NCI-H2171 (cell line): ENCODE results near the gene INPP5D.
"Not testable (repeated sequence)": the region's sequence is repeated elsewhere in the genome, so short reads cannot be mapped to it uniquely, and the experiment has no call there.

Experiments used
- DNase-seq: peaks from one replicate; lab custom pipeline; 2025; lab: John Stamatoyannopoulos, UW

The INPP5D gene

DNA sequence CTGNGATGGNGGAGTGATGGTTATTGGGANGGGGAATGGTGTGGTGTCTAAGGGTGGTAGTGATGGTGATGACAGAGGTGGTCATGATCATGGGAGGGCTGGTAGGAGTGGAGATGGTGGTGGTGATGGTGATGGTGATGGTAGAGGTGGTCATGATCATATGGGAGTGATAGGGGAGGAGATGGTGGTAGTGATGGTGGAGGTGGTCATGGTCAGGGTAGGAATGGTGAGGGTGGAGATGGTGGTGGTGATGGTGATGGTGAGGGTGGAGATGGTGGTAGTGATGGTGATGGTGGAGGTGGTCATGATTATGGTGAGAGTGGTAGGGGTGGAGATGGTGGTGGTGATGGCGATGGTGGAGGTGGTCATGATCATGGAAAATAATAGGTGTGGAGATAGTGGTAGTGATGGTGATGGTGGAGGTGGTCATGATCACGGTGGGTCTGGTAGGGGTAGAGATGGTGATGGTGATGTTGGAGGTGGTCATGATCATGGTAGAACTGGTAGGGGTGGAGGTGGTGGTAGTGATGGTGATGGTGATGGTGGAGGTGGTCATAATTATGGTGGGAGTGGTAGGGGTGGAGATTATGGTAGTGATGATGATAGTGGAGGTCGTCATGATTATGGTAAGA is 83.7 kb downstream of the INPP5D start:
- DNase-seq: no peak

DNA sequence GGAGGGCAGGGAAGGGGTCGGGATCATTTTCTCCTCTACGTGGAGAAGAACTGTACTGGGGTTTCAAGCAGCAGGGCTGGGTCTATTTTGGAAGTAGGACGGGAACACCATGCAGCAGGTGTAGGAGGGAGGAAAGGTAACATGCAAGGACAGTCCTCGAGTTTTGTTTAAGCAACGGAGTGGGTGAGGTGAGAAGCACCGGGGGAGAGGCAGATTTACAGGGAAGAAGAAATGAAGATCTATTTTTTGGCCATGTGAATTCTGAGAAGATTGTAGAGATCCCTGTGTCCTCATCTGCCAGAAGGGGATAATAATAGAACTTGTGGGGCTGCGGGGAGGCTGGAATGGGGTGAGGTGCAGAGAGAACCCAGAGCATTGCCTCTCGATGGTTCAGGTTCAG is 85.6 kb downstream of the INPP5D start:
- DNase-seq: no peak

DNA sequence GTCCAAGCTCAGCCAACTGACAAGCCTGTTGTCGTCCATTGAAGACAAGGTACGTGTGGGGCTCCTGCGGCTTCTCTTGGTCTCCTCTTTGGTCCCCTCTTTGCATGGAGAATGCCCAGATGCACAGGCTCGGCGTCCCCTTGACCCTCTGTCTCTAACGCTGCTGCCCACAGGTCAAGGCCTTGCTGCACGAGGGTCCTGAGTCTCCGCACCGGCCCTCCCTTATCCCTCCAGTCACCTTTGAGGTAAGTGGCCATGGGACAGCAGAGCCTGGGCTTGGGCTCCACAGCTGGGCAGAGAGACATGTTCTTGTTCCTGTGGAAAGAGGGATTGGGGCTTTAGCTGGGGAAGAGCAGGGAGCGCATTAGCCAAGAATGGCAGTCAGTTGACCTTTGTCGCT is 86.1 kb downstream of the INPP5D start:
- DNase-seq: no peak

DNA sequence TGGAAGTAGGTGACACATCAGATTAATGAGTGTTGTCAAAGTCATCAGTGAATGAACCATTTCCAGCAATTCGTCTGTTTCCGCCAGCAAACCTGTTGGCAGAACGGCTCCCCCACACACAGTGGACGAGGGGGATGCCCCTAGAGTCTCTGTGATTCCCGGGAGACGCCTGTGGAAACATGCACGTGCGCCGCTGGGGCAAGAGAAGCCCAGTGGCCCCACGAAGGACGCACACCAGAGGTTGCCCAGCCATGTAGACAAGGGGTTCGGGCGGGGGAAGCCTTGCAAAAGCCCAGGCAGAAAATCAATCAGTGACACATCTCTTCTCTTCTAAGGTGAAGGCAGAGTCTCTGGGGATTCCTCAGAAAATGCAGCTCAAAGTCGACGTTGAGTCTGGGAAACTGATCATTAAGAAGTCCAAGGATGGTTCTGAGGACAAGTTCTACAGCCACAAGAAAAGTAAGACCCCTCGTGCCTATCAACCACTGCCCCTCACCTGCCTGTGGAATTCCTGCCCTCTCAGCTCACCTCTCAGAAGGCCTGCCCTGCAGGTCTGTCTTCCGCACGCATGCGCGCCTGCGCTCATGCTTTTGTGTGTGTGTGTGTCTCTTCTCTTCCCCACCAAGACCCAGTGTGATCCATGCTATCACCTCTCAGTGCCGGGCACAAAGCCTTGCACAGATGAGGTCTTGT is 87.1 kb downstream of the INPP5D start:
- DNase-seq: no peak

DNA sequence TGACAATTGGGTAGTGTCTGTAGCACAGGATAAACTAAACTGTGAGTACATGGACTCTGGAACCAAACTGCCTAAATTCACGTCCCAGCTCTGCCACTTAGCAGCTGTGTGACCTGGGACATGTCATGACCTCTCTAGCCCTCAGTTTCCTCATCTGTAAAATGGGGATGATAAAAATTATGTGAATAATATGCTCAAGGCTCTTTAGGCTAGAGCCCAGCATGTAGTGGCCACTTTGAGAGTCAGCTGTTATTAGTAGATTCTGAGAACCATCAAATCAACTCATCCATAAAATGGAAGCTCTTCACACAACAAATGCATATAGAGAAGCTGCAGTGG is 87.7 kb downstream of the INPP5D start:
- no peak for DNase-seq

DNA sequence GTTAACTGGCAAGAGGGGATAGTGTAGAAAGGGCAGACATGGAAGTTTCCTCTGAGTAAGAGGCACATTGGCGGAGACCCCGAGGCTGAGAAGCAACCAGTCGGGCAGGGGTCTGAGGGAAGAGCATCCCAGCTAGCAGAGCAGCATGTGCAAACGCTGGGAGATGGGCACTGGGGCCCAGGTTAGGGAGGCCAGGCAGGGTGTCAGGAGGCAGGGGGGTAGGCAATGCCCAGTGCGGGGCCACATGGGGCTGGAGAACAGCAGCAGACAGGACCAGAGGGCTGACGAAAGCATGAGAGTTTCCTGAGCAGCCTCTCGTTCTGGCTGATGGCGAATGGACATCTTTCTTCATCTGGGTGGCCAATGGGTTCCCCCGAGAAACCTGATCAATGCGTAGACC is 88.2 kb downstream of the INPP5D start:
- DNase-seq: no peak

DNA sequence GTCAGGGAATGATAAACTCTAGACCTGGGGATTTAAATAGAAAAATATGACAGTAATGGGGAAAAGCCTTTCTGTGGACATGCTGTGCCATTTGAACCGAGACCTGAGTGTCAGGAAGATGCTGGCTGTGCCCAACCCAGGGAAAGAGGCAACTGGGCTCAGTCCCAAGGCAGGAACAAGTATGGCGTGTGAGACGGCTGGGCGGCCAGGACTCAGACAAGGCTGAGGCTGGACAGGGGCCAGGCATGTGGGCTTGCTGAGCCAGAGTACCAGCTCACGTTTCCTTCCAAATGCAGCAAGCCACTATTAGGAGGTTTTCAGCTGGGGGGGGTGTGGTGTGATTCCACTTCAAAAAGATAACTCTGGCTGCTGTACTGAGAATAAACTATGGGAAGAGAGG is 92.4 kb downstream of the INPP5D start:
- DNase-seq: no peak

DNA sequence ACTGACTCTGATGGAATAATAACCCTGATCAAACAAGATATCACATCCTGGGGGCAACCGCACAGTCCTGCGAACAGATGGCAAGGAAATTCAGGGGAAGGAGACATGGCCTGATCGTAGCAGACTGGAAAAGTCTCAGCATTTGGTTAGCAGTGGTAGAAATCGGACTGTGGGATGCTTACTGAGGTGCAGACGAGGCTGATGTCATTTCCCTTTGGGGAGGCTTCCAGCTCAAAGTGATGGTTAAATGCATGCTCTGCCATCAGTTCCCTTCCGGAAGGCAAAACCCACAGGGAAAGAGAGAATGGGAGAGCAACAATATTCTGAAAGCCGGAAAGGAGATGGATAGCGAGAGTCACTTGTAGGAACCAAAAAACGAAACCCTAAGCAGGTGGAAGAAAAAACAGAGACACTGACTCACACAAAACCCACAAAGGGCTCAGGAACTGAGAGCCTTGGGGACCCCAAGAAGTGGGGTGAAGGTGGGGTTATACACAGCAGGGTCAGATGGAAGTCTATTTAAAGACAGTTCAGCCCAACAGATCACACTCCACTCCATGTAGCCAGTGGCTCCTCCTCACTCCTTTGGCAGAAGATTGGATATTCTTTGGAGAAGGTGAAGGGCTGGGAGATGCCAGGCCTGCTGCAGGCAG is 93.1 kb downstream of the INPP5D start:
- no peak for DNase-seq

DNA sequence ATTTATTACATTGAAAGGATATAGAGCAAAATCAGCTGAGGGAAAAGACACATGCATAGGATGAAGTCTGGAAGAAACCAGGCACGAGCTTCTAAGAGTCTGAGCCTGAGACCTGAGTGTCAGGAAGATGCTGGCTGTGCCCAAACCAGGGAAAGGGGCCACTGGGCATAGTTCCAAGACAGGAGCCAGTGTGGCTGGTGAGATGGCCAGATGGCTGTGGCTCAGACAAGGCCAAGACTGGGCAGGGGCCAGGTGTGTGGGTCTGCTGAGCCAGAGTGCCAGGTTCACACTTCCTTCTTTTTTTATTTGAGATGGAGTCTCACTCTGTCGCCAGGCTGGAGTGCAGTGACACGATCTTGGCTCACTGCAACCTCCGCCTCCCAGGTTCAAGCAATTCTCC is 95.9 kb downstream of the INPP5D start:
- no peak for DNase-seq

DNA sequence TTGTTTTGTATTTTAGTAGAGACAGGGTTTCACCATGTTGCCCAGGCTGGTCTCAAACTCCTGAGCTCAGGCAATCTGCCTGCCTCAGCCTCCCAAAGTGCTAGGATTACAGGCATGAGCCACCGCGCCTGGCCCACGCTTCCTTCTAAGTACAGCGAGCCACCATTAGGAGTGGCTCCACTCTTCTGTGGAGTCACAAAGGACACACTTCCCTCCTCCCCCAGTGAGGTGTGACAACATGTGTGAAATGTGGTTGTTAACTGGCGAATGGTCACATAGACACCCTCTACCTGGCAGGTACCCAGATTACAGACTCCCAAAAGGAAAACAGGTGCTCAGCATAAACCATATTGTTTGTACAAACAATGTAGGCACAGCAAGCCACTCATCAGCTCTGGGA is 96.3 kb downstream of the INPP5D start:
- not testable (repeated sequence) for DNase-seq

DNA sequence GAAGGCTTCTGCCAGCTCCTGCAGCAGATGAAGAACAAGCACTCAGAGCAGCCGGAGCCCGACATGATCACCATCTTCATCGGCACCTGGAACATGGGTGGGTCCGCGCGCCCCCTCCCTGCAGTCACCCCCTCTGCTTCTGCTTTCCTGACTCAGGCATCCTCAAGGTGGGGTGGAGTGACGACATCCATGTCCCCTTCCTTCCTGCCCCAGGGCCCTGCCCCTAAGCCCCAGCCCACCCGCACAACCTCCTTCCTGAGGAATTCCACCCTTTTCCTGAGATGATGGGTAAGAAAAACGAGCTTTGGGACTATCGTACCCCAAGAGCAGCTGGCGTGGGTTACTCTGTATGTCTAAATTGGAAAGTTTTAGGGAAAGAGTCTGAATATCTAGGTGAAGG is 101.6 kb downstream of the INPP5D start:
- no peak for DNase-seq

DNA sequence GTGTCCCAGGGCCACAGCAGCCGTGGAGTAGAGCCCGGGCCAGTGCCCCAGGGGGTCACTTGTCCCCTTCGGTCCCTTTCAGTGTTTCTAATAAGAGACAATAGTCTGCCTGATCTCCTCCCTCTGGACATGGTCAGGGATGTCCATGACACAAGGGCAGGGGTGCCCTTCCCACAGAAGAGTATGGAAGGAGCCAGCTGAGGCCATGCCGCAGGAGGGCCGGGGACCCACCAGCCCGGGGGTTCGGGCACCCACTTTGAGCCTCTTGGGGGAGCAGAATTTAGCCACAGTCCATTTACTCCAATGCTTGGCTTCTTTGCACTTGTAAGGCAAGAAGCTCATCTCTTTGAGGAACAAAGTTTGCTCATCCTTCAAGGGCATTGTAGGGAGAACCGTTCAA is 102.6 kb downstream of the INPP5D start:
- DNase-seq: no peak

DNA sequence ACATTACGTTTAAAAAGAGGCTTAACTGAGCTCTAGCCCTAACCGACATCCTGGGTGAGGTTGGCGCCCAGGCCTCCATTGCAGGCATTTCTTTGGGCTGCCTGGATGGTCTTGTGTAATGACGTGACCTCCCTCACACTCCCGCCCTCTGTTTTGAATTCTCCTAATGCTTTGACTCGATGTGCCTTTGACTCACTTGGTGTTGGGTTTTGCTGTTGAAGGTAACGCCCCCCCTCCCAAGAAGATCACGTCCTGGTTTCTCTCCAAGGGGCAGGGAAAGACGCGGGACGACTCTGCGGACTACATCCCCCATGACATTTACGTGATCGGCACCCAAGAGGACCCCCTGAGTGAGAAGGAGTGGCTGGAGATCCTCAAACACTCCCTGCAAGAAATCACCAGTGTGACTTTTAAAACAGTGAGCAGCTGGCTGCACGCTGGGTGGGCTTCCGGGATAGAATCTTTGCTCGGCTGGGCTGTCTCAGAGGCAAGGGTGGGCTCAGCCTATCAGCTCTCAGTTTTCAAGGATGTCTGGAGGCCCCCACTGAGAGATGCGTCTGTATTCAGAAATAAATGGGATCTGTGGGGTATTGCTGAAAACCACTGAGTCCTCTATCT is 103.5 kb downstream of the INPP5D start:
- no peak for DNase-seq

DNA sequence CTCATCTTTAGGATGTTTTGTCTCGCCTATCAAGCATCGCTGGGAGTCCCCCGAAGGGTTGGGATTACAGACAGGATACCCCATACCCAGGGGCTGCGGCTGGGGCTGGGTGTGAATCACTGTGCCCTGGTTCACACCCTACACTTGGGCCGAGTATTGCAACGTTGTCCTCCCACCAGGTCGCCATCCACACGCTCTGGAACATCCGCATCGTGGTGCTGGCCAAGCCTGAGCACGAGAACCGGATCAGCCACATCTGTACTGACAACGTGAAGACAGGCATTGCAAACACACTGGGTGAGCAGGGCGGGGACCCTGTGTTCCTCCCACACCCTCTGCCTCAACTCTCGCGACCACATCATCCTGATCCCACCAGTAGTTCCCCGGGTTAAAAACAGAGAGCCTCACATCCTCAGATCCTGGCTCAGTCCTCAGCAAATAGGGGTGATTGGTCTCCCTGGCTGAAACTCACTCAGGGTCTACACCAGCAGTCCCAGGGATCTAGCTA is 104.0 kb downstream of the INPP5D start:
- DNase-seq: no peak

DNA sequence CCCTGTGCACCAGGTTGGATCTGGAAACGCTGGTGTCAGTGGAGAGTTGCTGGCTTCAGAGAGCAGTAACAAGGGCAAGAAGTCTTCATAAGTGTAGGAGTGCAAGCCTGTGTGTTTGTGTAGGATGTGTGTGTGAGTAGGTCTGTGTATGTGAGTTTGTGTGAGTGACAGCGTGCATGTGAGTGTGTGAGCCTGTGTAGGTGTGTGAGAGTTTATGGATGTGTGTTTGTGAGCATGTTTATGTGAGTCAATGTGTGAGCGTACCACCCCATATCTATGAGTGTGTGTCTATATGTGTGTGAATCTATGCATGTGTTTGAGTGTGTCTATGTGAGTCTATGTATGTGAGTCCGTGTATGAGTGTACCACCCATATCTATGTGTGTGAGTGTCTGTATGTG is 104.8 kb downstream of the INPP5D start:
- DNase-seq: no peak

DNA sequence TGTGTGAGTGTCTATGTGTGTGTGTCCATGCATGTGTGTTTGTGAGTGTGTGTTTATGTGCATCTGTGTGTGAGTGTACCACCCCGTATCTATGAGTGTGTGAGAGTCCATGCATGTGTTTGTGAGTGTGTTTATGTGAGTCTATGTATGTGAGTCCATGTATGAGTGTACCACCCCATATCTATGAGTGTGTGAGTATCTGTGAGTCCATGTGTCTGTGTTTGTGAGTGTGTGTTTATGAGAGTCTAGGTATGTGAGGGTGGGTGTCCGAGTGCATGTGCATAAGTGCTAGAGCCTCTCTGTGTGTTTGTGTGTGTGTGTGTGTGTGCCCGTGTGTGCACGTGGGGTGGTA is 105.4 kb downstream of the INPP5D start:
- no peak for DNase-seq

DNA sequence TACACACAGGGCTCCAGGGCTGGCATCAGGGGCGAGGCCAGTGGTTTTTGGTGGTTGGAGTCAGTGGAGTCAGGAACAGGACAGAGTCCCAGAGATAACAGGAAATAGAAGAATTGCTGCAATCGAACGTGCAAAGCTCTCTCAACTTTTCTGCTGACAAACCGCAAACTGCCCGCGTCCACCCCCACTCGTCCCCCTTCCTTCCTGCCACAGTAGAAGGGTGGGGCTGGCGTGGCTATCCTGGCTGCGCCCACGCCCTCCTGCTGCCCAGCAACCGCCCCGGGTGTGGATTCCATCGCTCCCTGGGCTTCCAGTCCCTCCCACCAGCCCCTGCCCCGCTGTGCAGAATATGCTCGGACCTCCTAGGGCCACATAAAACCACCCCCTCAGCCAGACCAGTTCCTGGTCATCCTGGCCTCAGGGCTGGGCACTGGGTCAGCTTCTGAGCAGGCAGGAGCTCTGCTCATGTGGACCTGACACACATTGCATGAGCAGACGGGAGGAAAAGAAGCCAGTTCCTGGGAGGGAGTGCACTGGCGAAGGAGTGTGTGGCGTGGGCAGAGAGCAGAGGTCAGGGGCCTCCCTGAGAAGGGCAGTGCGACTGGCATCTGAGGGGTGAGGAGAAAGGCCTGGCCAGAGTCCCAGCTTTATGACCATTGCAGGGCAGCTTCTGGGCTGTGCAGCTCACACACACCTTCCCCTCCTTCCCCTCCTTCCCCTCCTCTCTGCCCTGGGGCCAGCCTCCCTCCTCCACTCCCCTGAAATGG is 105.9 kb downstream of the INPP5D start:
- no peak for DNase-seq

DNA sequence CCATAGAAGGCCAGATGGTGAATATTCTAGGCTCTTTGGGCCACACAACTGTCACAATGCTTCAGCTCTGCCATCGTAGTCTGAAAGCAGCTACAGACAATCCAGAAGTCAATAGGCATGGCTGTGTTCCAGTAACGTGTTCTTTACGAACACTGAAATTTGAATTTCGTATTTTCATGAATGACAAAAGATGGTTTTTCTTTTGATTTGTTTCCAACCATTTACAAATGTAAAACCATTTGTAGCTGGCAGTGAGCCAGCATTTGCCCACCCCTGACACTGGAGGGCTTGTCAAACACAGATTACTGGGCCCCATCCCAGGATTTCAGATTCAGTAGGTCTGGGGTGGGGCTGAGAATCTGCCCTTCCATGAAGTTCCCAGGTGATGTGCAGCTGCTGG is 108.3 kb downstream of the INPP5D start:
- DNase-seq: no peak

DNA sequence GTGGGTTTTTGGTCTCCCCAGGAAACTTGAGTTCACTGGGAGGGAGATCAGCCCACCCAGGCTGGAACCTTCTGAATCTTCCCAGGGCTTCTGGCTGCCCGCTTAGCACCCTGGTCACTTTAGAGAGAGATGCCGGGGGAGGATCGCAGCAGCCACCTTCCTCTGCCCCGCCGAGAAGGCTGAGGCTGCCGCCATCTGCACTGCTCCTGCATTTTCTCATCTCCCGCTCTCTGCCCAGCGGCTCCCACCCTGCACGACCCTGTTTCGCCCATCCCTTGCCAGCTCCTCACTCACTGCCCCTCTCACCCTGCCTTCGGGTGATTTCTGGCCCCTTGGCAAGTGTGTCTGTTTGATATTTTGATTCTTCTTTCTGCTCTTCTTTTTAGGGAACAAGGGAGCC is 108.8 kb downstream of the INPP5D start:
- no peak for DNase-seq

DNA sequence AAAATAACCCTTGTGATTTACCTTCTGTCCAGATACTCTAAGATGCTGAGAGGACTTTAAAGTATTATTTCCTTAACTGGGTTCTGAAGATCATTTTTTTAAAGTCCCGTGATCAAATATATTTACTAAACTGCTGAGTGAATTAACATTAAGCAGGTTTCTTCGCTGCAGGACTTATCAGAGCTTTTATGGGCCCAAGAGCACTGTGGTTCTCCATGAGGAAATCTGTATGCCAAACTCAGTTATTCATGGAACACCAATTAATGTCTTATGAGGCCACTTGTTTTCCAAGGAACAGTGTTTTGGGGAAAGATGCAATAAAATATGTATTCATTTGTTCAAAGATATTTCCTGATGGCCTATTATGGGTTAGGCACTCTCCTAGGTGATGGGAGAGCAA is 111.2 kb downstream of the INPP5D start:
- no peak for DNase-seq

DNA sequence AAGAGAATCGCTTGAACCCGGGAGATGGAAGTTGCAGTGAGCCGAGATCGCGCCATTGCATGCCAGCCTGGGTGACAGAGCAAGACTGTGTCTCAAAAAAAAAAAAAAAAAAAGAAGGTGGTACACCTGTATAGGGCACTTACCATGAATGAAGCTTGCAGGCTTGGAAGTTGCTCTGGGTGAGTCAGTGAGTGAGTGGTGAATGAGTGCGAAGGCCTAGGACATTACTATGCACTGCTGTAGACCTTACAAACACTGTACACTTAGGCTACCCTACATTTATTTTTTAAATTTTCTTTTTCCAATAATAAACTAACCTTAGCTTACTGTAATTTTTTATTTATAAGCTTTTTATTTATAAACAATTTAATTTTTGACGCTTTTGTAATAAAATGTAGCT is 113.0 kb downstream of the INPP5D start:
- no peak for DNase-seq

DNA sequence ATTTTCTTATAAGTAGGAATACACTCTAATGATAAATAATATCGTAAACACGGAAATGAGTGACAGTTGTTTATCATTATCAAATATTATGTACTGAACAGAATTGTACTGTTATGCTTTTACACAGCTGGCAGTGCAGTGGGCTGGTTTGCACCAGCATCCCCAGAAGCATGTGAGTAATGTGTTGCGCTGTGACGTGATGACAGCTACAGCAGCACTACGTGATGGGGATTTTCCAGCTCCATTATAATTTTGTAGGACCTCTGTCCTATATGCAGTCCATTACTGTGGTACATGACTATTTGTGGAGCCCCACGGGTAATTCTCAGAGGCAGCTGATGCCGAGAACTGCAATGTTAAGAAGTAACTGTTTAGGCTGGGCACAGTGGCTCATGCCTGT is 114.0 kb downstream of the INPP5D start:
- no peak for DNase-seq
